ENCODE data around the gene MTERF4. TPM values are rescaled to one million over a fixed set of nuclear protein-coding genes. Genes with fewer than 3 reads are reported as not detected.
A peak's percentile ranks its signal among the peaks of the same experiment; 100 is the strongest.

The MTERF4 gene
- 53.3 TPM for polyA plus RNA-seq
- long read RNA-seq, donor 1, partial matches to known transcripts = 0 of 7 reads
- long read RNA-seq, donor 1, other reads (novel, unspliced or antisense) = 0 of 7 reads
- long read RNA-seq, donor 2, transcript MTERF4-202 (4 exons, 1,637 nt) = major isoform, 12 of 18 reads
- long read RNA-seq, donor 2, partial matches to known transcripts = 0 of 18 reads
- long read RNA-seq, donor 2, other reads (novel, unspliced or antisense) = 0 of 18 reads
- long read RNA-seq, donor 3 = 0 reads
- long read RNA-seq, donor 4, partial matches to known transcripts = 0 of 2 reads
- long read RNA-seq, donor 4, other reads (novel, unspliced or antisense) = 0 of 2 reads
- long read RNA-seq, donor 5, transcript MTERF4-202 (4 exons, 1,637 nt) = major isoform, 6 of 9 reads
- long read RNA-seq, donor 5, partial matches to known transcripts = 0 of 9 reads
- long read RNA-seq, donor 5, other reads (novel, unspliced or antisense) = 0 of 9 reads
- long read RNA-seq, donor 6, transcript MTERF4-202 (4 exons, 1,637 nt) = major isoform, 7 of 14 reads
- long read RNA-seq, donor 6, partial matches to known transcripts = 0 of 14 reads
- long read RNA-seq, donor 6, other reads (novel, unspliced or antisense) = 0 of 14 reads
- long read RNA-seq, donor 7, transcript MTERF4-202 (4 exons, 1,637 nt) = major isoform, 5 of 11 reads
- long read RNA-seq, donor 7, partial matches to known transcripts = 0 of 11 reads
- long read RNA-seq, donor 7, other reads (novel, unspliced or antisense) = 0 of 11 reads
- long read RNA-seq, donor 8, transcript MTERF4-202 (4 exons, 1,637 nt) = major isoform, 9 of 19 reads
- long read RNA-seq, donor 8, partial matches to known transcripts = 0 of 19 reads
- long read RNA-seq, donor 8, other reads (novel, unspliced or antisense) = 0 of 19 reads
- long read RNA-seq, donor 9, transcript MTERF4-202 (4 exons, 1,637 nt) = major isoform, 10 of 18 reads
- long read RNA-seq, donor 9, partial matches to known transcripts = 0 of 18 reads
- long read RNA-seq, donor 9, other reads (novel, unspliced or antisense) = 0 of 18 reads
- long read RNA-seq, donor 10, transcript MTERF4-204 (3 exons, 802 nt) = major isoform, 5 of 9 reads
- long read RNA-seq, donor 10, partial matches to known transcripts = 0 of 9 reads
- long read RNA-seq, donor 10, other reads (novel, unspliced or antisense) = 0 of 9 reads
- long read RNA-seq, donor 11, transcript MTERF4-202 (4 exons, 1,637 nt) = major isoform, 5 of 12 reads
- long read RNA-seq, donor 11, partial matches to known transcripts = 0 of 12 reads
- long read RNA-seq, donor 11, other reads (novel, unspliced or antisense) = 0 of 12 reads

- no CpG with 5 or more reads among the region's 56 CpGs for WGBS (ENCODE audit: insufficient coverage, low lambda C conversion rate)
- peaks cover 24% of the 10 kb centered on the region for H3K36me3 ChIP-seq (ENCODE audit: control insufficient read depth, insufficient read depth, low read length)
- H3K9me3 ChIP-seq (ENCODE audit: control insufficient read depth, low read depth, low read length) = no peaks in the 10 kb centered on the region
- no peaks in the 10 kb centered on the region for H3K27me3 ChIP-seq (ENCODE audit: control insufficient read depth, insufficient read depth, low read length)
- H3K4me1 ChIP-seq (ENCODE audit: control insufficient read depth, insufficient read depth, low read length) = no peaks in the 10 kb centered on the region
- H3K27ac ChIP-seq (ENCODE audit: low read length) = peak within 1 kb of the TSS; percentile 86
- DNase-seq = peak; percentile 88 to 94
- peak within 1 kb of the TSS; percentile 85 for H3K4me3 ChIP-seq (ENCODE audit: low read length)
Observed at GRCh38 chr2:241102239-241102803, at the start of gene MTERF4. Gene MTERF4 (minus strand): TSS chr2:241102287. CDS start chr2:241102273, 14 bp downstream.

- DNase-seq = peak in 1 of 2 donors; percentile 11
Observed at GRCh38 chr2:241150660-241151530, 48.8 kb upstream of the MTERF4 start.

GRCh38 chr2:241149925-241150659 is 48.0 kb upstream of the MTERF4 start, which contains the start of gene PPP1R7:
Gene PPP1R7 (plus strand): TSS chr2:241150467. CDS start chr2:241150496, 29 bp downstream.
- Histone ChIP-seq H3K9me3 (ENCODE audit: control insufficient read depth, low read depth, low read length) (no peaks in the 10 kb centered on the region), H3K4me1 (ENCODE audit: control insufficient read depth, insufficient read depth, low read length) (peaks cover 8% of the 10 kb centered on the region), H3K36me3 (ENCODE audit: control insufficient read depth, insufficient read depth, low read length) (peaks cover 10% of the 10 kb centered on the region), H3K27ac (ENCODE audit: low read length) (peak within 1 kb of the TSS; percentile 44), H3K4me3 (ENCODE audit: low read length) (peak within 1 kb of the TSS; percentile 69), H3K27me3 (ENCODE audit: control insufficient read depth, insufficient read depth, low read length) (no peaks in the 10 kb centered on the region)
- DNase-seq = peak; percentile 93 to 96
- no CpG with 5 or more reads among the region's 73 CpGs for WGBS (ENCODE audit: insufficient coverage, low lambda C conversion rate)

More at GRCh38 chr2:241150660-241151530, 48.8 kb upstream of the MTERF4 start:
- H3K4me3 ChIP-seq (ENCODE audit: low read length) = peak overlapping the region; percentile 69
- peaks cover 13% of the 10 kb centered on the region for H3K36me3 ChIP-seq (ENCODE audit: control insufficient read depth, insufficient read depth, low read length)
- 0% methylated on average over 3 of the region's 37 CpGs for WGBS (ENCODE audit: insufficient coverage, low lambda C conversion rate)
- H3K9me3 ChIP-seq (ENCODE audit: control insufficient read depth, low read depth, low read length) = no peaks in the 10 kb centered on the region
- no peak overlapping the region for H3K27ac ChIP-seq (ENCODE audit: low read length)
- H3K27me3 ChIP-seq (ENCODE audit: control insufficient read depth, insufficient read depth, low read length) = no peaks in the 10 kb centered on the region
- peaks cover 8% of the 10 kb centered on the region for H3K4me1 ChIP-seq (ENCODE audit: control insufficient read depth, insufficient read depth, low read length)

GRCh38 chr2:241149675-241149924 is 47.5 kb upstream of the MTERF4 start:
- Histone ChIP-seq H3K27me3 (ENCODE audit: control insufficient read depth, insufficient read depth, low read length) (no peaks in the 10 kb centered on the region), H3K9me3 (ENCODE audit: control insufficient read depth, low read depth, low read length) (no peaks in the 10 kb centered on the region), H3K36me3 (ENCODE audit: control insufficient read depth, insufficient read depth, low read length) (peaks cover 7% of the 10 kb centered on the region), H3K4me1 (ENCODE audit: control insufficient read depth, insufficient read depth, low read length) (peaks cover 8% of the 10 kb centered on the region), H3K27ac (ENCODE audit: low read length) (no peak overlapping the region), H3K4me3 (ENCODE audit: low read length) (peak overlapping the region; percentile 69)
- DNase-seq = no peak
- WGBS (ENCODE audit: insufficient coverage, low lambda C conversion rate) = no CpG with 5 or more reads among the region's 23 CpGs

GRCh38 chr2:241148891-241149674 is 47.0 kb upstream of the MTERF4 start, which contains the start of gene PASK:
Gene PASK (minus strand): TSS chr2:241149472. CDS start chr2:241143032, 6,440 bp downstream.
- H3K9me3 ChIP-seq (ENCODE audit: control insufficient read depth, low read depth, low read length) = no peaks in the 10 kb centered on the region
- H3K4me1 ChIP-seq (ENCODE audit: control insufficient read depth, insufficient read depth, low read length) = peaks cover 8% of the 10 kb centered on the region
- H3K4me3 ChIP-seq (ENCODE audit: low read length) = peak within 1 kb of the TSS; percentile 69
- peak within 1 kb of the TSS; percentile 44 for H3K27ac ChIP-seq (ENCODE audit: low read length)
- H3K27me3 ChIP-seq (ENCODE audit: control insufficient read depth, insufficient read depth, low read length) = no peaks in the 10 kb centered on the region
- DNase-seq = peak; percentile 92 to 96
- no CpG with 5 or more reads among the region's 88 CpGs for WGBS (ENCODE audit: insufficient coverage, low lambda C conversion rate)
- H3K36me3 ChIP-seq (ENCODE audit: control insufficient read depth, insufficient read depth, low read length) = peaks cover 5% of the 10 kb centered on the region

- Histone ChIP-seq H3K4me3 (ENCODE audit: low read length) (peak overlapping the region; percentile 30), H3K27ac (ENCODE audit: low read length) (no peak overlapping the region), H3K36me3 (ENCODE audit: control insufficient read depth, insufficient read depth, low read length) (peaks cover under 1% of the 10 kb centered on the region), H3K4me1 (ENCODE audit: control insufficient read depth, insufficient read depth, low read length) (peaks cover 8% of the 10 kb centered on the region), H3K9me3 (ENCODE audit: control insufficient read depth, low read depth, low read length) (no peaks in the 10 kb centered on the region), H3K27me3 (ENCODE audit: control insufficient read depth, insufficient read depth, low read length) (no peaks in the 10 kb centered on the region)
- DNase-seq = no peak
- WGBS (ENCODE audit: insufficient coverage, low lambda C conversion rate) = no CpG with 5 or more reads among the region's 4 CpGs
Observed at GRCh38 chr2:241148239-241148638, 46.2 kb upstream of the MTERF4 start.

GRCh38 chr2:241147336-241147735 is 45.2 kb upstream of the MTERF4 start:
- DNase-seq = no peak
- H3K9me3 ChIP-seq (ENCODE audit: control insufficient read depth, low read depth, low read length) = no peaks in the 10 kb centered on the region
- no peaks in the 10 kb centered on the region for H3K27me3 ChIP-seq (ENCODE audit: control insufficient read depth, insufficient read depth, low read length)
- peaks cover 8% of the 10 kb centered on the region for H3K4me1 ChIP-seq (ENCODE audit: control insufficient read depth, insufficient read depth, low read length)
- WGBS (ENCODE audit: insufficient coverage, low lambda C conversion rate) = 100% methylated on average over 1 of the region's 3 CpGs
- no peak overlapping the region for H3K4me3 ChIP-seq (ENCODE audit: low read length)
- no peak overlapping the region for H3K27ac ChIP-seq (ENCODE audit: low read length)
- H3K36me3 ChIP-seq (ENCODE audit: control insufficient read depth, insufficient read depth, low read length) = peaks cover 4% of the 10 kb centered on the region

- Histone ChIP-seq H3K36me3 (ENCODE audit: control insufficient read depth, insufficient read depth, low read length) (peaks cover 6% of the 10 kb centered on the region), H3K27ac (ENCODE audit: low read length) (no peak overlapping the region), H3K9me3 (ENCODE audit: control insufficient read depth, low read depth, low read length) (no peaks in the 10 kb centered on the region), H3K4me3 (ENCODE audit: low read length) (no peak overlapping the region), H3K27me3 (ENCODE audit: control insufficient read depth, insufficient read depth, low read length) (no peaks in the 10 kb centered on the region), H3K4me1 (ENCODE audit: control insufficient read depth, insufficient read depth, low read length) (peaks cover 7% of the 10 kb centered on the region)
- no peak for DNase-seq
- 100% methylated on average over 2 of the region's 4 CpGs for WGBS (ENCODE audit: insufficient coverage, low lambda C conversion rate)
Observed at GRCh38 chr2:241146286-241146685, 44.2 kb upstream of the MTERF4 start.

Data from large intestine (tissue), 12 donors.